ENCODE measurements around the gene PIK3R3.

Gene PIK3R3

GRCh38 chr1:46019348-46019747 lies 113.1 kb downstream of the PIK3R3 start:
- H3K9me2 ChIP-seq (replicated peaks; ENCODE audit: insufficient read depth, low read length): no peaks in the 10 kb centered on the region
- no peak overlapping the region for H3K27ac ChIP-seq (ENCODE audit: low read depth, low read length)
- no peaks in the 10 kb centered on the region for H3K27me3 ChIP-seq (ENCODE audit: low read length)
- H3K9ac ChIP-seq (ENCODE audit: low read length): no peak overlapping the region
- peaks cover 11% of the 10 kb centered on the region for H3K36me3 ChIP-seq (ENCODE audit: low read length)
- H3K4me3 ChIP-seq (ENCODE audit: insufficient read depth, low read length, poor library complexity, severe bottlenecking): no peak overlapping the region
- no peak overlapping the region for H2AFZ ChIP-seq (ENCODE audit: low read depth, low read length, severe bottlenecking)
- no peak overlapping the region for H3K4me2 ChIP-seq (ENCODE audit: low read depth, low read length, poor library complexity, severe bottlenecking)
- no peaks in the 10 kb centered on the region for H4K20me1 ChIP-seq (ENCODE audit: low read depth, low read length)
- no peaks in the 10 kb centered on the region for H3K9me3 ChIP-seq (ENCODE audit: insufficient read depth, low read length)
- no peaks in the 10 kb centered on the region for H3F3A ChIP-seq (ENCODE audit: insufficient read depth)
- TF ChIP-seq CTCF (IDR thresholded peaks at IDR 0.05; ENCODE audit: insufficient read depth, low read length, poor library complexity, severe bottlenecking) (no peak), EZH2phosphoT487 (conservative IDR thresholded peaks at IDR 0.05; ENCODE audit: low read length) (no peak)
- no peaks in the 10 kb centered on the region for H3K79me2 ChIP-seq (ENCODE audit: insufficient read depth, low read length)

- Histone ChIP-seq H3K9ac (ENCODE audit: low read length) (no peak overlapping the region), H3K4me3 (ENCODE audit: insufficient read depth, low read length, poor library complexity, severe bottlenecking) (no peak overlapping the region), H3F3A (ENCODE audit: insufficient read depth) (no peaks in the 10 kb centered on the region), H3K9me3 (ENCODE audit: insufficient read depth, low read length) (no peaks in the 10 kb centered on the region), H3K4me2 (ENCODE audit: low read depth, low read length, poor library complexity, severe bottlenecking) (no peak overlapping the region), H3K79me2 (ENCODE audit: insufficient read depth, low read length) (no peaks in the 10 kb centered on the region), H4K20me1 (ENCODE audit: low read depth, low read length) (no peaks in the 10 kb centered on the region), H3K36me3 (ENCODE audit: low read length) (peaks cover 13% of the 10 kb centered on the region), H3K27me3 (ENCODE audit: low read length) (no peaks in the 10 kb centered on the region), H2AFZ (ENCODE audit: low read depth, low read length, severe bottlenecking) (no peak overlapping the region), H3K27ac (ENCODE audit: low read depth, low read length) (no peak overlapping the region), H3K9me2 (replicated peaks; ENCODE audit: insufficient read depth, low read length) (no peaks in the 10 kb centered on the region)
- TF ChIP-seq CTCF (IDR thresholded peaks at IDR 0.05; ENCODE audit: insufficient read depth, low read length, poor library complexity, severe bottlenecking) (no peak), EZH2phosphoT487 (conservative IDR thresholded peaks at IDR 0.05; ENCODE audit: low read length) (no peak)
Measured at GRCh38 chr1:46017876-46018503, 114.4 kb downstream of the PIK3R3 start.

- no peaks in the 10 kb centered on the region for H3K27me3 ChIP-seq (ENCODE audit: low read length)
- H3K36me3 ChIP-seq (ENCODE audit: low read length): peaks cover 28% of the 10 kb centered on the region
- H2AFZ ChIP-seq (ENCODE audit: low read depth, low read length, severe bottlenecking): no peak overlapping the region
- no peak for TF ChIP-seq EZH2phosphoT487 (conservative IDR thresholded peaks at IDR 0.05; ENCODE audit: low read length)
- TF ChIP-seq CTCF (IDR thresholded peaks at IDR 0.05; ENCODE audit: insufficient read depth, low read length, poor library complexity, severe bottlenecking): no peak
- no peak overlapping the region for H3K4me3 ChIP-seq (ENCODE audit: insufficient read depth, low read length, poor library complexity, severe bottlenecking)
- H4K20me1 ChIP-seq (ENCODE audit: low read depth, low read length): no peaks in the 10 kb centered on the region
- no peaks in the 10 kb centered on the region for H3K79me2 ChIP-seq (ENCODE audit: insufficient read depth, low read length)
- H3K9ac ChIP-seq (ENCODE audit: low read length): no peak overlapping the region
- no peaks in the 10 kb centered on the region for H3F3A ChIP-seq (ENCODE audit: insufficient read depth)
- H3K4me2 ChIP-seq (ENCODE audit: low read depth, low read length, poor library complexity, severe bottlenecking): no peak overlapping the region
- H3K27ac ChIP-seq (ENCODE audit: low read depth, low read length): no peak overlapping the region
- H3K9me3 ChIP-seq (ENCODE audit: insufficient read depth, low read length): no peaks in the 10 kb centered on the region
- no peaks in the 10 kb centered on the region for H3K9me2 ChIP-seq (replicated peaks; ENCODE audit: insufficient read depth, low read length)
Measured at GRCh38 chr1:46013581-46013980, 118.8 kb downstream of the PIK3R3 start.
